HG02642 (cell line): ENCODE data around the gene ZGPAT.

ENCODE experiments used
- ATAC-seq: cut with Tn5 transposase; IDR thresholded peaks from one replicate; pipeline ENCODE4 v1.9.1; 2021; ENCODE audit warnings: mild to moderate bottlenecking; ENCODE audit not compliant: unreplicated experiment, poor library complexity

ZGPAT gene

GRCh38 chr20:63777614-63778013 is 69.8 kb downstream of the ZGPAT start:
- ATAC-seq: no peak

DNA sequence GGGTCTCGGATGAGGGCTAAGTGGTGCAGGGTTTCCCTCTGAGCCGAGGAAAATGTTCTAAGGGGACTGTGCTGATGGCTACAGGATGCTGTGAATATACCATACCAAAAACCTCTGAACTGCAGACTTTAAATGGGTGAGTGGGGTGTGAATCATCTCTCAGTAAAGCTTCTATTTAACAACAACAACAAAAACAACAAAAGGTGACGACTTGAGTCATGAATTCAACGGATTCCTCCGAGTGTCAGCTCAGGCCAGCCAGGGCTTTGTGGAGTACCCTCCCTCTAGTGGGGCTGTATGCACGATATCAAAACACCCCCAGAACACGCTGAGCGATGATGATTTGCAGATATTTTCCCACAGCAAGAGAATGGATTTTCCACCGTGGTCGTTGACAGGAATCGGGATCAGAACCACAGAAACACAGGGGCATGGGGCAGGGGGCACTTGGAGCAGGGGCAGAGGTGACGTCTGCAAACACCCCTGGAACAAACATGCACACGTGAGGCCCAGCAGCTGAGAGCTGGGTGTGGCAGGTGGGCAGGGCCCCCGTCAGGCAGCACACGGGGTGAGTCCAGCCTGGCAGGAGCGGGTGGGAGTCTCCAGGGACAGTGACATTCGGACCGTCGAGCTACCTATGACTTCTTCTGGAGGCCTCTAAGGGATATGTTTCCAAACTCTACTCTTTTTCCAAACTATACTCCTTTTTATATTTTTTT is 70.4 kb downstream of the ZGPAT start:
- no peak for ATAC-seq

GRCh38 chr20:63778857-63779256 is 71.0 kb downstream of the ZGPAT start:
- no peak for ATAC-seq

- ATAC-seq: no peak
Measured at GRCh38 chr20:63781181-63781580, 73.3 kb downstream of the ZGPAT start.

DNA sequence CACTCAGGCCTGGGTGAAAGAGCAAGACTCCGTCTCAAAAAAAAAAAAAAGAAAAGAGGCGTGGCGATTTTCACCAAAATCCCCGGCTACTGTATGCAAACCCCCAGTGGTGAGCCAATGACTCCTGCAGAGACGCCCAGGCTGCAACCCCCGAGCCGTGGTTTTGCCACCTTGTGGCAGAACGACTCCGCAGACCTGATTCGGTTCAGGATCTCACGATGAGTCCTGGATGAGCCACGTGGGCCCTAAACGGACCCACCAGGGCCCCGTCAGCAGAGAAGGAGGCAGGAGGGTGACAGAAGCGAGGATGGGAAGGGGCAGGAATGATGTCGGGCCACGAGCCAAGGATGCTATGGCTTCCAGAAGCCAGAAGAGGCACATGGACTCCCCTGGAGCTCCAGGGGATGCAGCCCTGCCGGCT is 74.2 kb downstream of the ZGPAT start:
- ATAC-seq: no peak

- no peak for ATAC-seq
Measured at GRCh38 chr20:63782521-63782971, 74.7 kb downstream of the ZGPAT start.

DNA sequence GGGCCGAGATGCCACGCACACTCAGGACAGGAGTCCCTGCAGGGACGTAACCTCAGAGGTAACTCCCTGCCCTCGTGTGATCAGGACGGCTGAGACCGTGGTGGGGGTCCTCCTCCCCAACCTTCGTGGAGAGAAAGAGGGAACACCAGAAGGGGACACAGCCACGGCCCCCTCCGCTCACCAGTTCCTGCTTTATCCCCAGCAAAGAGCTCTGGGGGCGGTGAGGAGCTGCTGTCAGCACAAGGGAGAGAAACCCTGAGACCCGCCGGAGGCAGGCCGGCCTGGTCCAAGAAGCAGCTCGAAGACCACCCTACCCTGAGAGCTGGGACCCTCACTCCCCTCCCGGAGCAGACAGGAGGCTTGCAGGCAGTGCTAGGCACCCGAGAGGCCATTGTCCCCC is 76.1 kb downstream of the ZGPAT start:
- ATAC-seq: no peak

GRCh38 chr20:63785691-63786131 is 77.9 kb downstream of the ZGPAT start:
- no peak for ATAC-seq
